Caki2 (cell line): ENCODE data around the gene ZNRD2. TPM values are rescaled to one million over a fixed set of nuclear protein-coding genes. Genes with fewer than 3 reads are reported as not detected.

Experiments
- DNase-seq: peaks from one replicate; pipeline ENCODE4 v3.0.0-alpha.2; 2015; ENCODE audit warnings: low read depth
- in situ Hi-C: cut with HindIII; loops from 2 replicates; pipeline ENCODE4 v1.10.0; 2016; ENCODE audit warnings: low sequenced_read_pairs, low pct_unique_long_range_greater_than_20kb, mixed read lengths
- total RNA-seq: library from RNA; depleted of rRNA; stranded (reverse); fragments of >200 nt; shearing (Covaris generic); gene quantifications from 2 replicates; pipeline ENCODE4 v1.2.3, GENCODE V29; 2014; ENCODE audit warnings: low replicate concordance

ZNRD2 gene
- total RNA-seq, 1 experiment from 2014 or later: 96.5 TPM

- in situ Hi-C loops: no loop called here
- DNase-seq: no peak
Observed at GRCh38 chr11:65578134-65578533, 7.9 kb downstream of the ZNRD2 start.

GRCh38 chr11:65578667-65579066 is 8.4 kb downstream of the ZNRD2 start:
- DNase-seq: no peak
- in situ Hi-C loops: no loop called here

- DNase-seq: no peak
- in situ Hi-C loops: no loop called here
Observed at GRCh38 chr11:65579291-65579690, 9.0 kb downstream of the ZNRD2 start.

GRCh38 chr11:65580031-65580692 is 9.9 kb downstream of the ZNRD2 start:
- DNase-seq: no peak
- in situ Hi-C loops: no loop called here

GRCh38 chr11:65580756-65581155 is 10.5 kb downstream of the ZNRD2 start:
- in situ Hi-C loops: no loop called here

GRCh38 chr11:65581928-65582327 is 11.7 kb downstream of the ZNRD2 start:
- in situ Hi-C loops: no loop called here
- no peak for DNase-seq

More at GRCh38 chr11:65580756-65581155, 10.5 kb downstream of the ZNRD2 start:
- no peak for DNase-seq

GRCh38 chr11:65583589-65583988 is 13.3 kb downstream of the ZNRD2 start:
- DNase-seq: no peak
- in situ Hi-C loops: no loop called here

GRCh38 chr11:65584106-65584505 is 13.8 kb downstream of the ZNRD2 start:
- DNase-seq: no peak
- in situ Hi-C loops: no loop called here

GRCh38 chr11:65584723-65585171 is 14.5 kb downstream of the ZNRD2 start:
- in situ Hi-C loops: no loop called here
- DNase-seq: no peak

- no peak for DNase-seq
- in situ Hi-C loops: no loop called here
Observed at GRCh38 chr11:65585396-65586246, 15.3 kb downstream of the ZNRD2 start.

- in situ Hi-C loops: no loop called here
- DNase-seq: no peak
Observed at GRCh38 chr11:65586247-65586630, 16.0 kb downstream of the ZNRD2 start.

- in situ Hi-C loops: no loop called here
- no peak for DNase-seq
Observed at GRCh38 chr11:65586676-65587075, 16.4 kb downstream of the ZNRD2 start.

- no peak for DNase-seq
- in situ Hi-C loops: no loop called here
Observed at GRCh38 chr11:65588199-65589054, 18.1 kb downstream of the ZNRD2 start.

GRCh38 chr11:65589444-65590239 is 19.4 kb downstream of the ZNRD2 start:
- in situ Hi-C loops: no loop called here
- DNase-seq: no peak

GRCh38 chr11:65590240-65590738 is 20.0 kb downstream of the ZNRD2 start:
- no peak for DNase-seq
- in situ Hi-C loops: no loop called here

- in situ Hi-C loops: no loop called here
- no peak for DNase-seq
Observed at GRCh38 chr11:65591939-65592857, 21.9 kb downstream of the ZNRD2 start.
